ENCODE measurements around the gene CD4.

The CD4 gene

DNA sequence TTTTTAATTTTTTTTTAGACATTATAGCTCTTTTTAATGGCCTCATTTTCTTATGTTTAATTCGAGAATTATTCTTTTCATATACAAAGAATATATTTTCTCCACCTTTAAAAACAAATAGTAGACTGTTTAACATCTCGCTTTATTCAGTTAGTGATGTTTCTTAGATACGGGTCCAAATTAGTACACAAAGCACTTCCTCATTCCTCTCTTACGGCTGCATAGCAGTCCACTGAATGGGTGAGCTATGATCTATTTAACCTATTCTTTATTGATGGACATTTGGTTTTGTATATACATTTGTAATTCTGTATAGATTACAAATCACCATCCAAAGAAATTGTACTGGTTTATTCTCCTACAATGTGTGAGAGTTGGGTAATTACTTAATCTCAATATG is 24.0 kb downstream of the CD4 start:
- no peak for DNase-seq (ENCODE audit: low read depth in 2 of 2)

DNA sequence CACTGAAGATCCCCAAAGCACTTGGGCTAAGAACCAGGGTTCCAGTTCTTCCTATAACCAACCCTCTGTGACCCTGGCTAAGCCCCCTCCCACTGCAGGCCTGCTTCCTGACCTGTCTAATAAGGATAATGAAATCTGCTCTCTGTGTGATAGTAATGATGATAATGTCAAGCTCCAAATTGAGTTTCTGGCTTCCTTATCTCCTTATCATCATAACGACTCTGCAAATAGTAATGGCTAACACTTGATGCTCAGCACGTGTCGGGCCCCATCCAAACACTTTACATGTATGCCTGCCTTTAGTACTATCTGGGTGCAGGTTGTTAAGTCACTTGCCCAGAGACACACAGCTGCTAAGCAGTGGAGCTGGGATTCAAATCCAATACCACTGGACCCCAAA is 27.3 kb downstream of the CD4 start:
- DNase-seq (ENCODE audit: low read depth in 2 of 2) = no peak

DNA sequence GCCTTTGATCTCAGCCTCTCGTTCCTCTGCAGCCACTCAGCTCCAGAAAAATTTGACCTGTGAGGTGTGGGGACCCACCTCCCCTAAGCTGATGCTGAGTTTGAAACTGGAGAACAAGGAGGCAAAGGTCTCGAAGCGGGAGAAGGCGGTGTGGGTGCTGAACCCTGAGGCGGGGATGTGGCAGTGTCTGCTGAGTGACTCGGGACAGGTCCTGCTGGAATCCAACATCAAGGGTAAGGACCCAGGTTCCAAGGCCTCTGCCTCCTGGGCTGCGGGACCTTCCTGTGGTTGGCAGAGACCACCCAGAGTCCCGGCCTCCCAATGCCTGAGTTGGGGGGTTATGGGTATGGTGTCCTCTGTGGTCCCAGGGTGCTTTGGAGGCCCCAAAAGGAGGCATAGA is 27.8 kb downstream of the CD4 start:
- DNase-seq (ENCODE audit: low read depth in 2 of 2) = no peak

DNA sequence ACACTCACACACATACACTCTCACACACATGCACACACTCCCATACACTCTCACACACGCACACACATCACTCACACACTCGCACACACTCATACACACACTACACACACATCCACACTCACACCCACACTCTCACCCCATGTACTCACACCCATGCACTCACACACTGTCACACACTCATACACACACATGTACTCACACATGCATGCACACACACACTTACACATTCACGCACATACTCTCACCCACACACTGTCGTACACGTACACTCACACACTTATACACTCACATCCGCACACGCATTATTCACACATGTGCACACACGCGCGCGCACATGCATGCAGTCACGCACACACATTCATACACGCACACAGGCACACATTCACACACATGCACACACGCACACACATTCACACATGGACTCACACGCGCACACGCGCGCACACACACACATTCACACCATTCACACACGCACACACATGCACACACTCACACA is 28.4 kb downstream of the CD4 start:
- no peak for DNase-seq (ENCODE audit: low read depth in 2 of 2)

DNA sequence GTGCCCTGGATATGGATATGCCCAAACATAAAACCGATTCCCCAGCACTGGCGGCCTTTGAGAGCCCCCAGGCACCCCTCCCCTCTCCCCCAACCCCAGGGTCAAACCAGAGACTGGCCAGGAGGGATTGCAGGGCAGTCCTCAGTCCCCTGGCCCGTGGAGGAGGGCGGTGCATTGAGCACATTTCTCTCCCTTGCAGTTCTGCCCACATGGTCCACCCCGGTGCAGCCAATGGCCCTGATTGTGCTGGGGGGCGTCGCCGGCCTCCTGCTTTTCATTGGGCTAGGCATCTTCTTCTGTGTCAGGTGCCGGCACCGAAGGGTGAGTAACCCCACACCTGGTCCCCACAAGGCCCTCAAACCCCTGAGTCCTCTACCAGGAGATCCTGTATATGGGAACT is 28.9 kb downstream of the CD4 start:
- DNase-seq (ENCODE audit: low read depth in 2 of 2) = no peak

DNA sequence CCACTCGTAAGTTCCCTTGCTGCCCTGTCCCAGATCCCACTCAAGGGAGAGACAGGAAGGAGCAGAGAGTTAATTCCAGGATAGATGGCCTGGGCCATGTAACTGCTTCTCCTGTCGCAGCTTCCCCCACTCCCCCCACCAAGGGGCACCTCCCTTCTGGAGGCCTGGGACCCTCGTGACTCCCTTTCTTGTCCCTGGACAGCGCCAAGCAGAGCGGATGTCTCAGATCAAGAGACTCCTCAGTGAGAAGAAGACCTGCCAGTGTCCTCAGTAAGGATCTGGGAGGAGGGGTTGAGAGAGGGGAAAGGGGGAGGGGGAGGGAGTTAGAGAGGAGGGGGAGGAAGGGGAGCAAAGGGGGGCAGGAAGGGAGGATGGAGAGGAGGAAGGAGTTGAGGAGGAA is 29.3 kb downstream of the CD4 start:
- no peak for DNase-seq (ENCODE audit: low read depth in 2 of 2)

DNA sequence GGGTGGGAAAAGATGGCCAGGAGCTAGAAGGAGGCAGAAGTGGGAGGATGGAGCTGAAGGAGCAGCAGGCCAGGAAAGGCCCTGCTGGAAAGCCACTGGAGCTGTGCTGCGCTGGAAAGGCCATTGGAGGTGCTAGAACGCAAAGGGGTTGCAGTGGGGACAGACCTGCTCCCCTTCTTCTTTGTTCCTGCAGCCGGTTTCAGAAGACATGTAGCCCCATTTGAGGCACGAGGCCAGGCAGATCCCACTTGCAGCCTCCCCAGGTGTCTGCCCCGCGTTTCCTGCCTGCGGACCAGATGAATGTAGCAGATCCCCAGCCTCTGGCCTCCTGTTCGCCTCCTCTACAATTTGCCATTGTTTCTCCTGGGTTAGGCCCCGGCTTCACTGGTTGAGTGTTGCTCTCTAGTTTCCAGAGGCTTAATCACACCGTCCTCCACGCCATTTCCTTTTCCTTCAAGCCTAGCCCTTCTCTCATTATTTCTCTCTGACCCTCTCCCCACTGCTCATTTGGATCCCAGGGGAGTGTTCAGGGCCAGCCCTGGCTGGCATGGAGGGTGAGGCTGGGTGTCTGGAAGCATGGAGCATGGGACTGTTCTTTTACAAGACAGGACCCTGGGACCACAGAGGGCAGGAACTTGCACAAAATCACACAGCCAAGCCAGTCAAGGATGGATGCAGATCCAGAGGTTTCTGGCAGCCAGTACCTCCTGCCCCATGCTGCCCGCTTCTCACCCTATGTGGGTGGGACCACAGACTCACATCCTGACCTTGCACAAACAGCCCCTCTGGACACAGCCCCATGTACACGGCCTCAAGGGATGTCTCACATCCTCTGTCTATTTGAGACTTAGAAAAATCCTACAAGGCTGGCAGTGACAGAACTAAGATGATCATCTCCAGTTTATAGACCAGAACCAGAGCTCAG is 30.0 kb downstream of the CD4 start:
- DNase-seq (ENCODE audit: low read depth in 2 of 2) = no peak

DNA sequence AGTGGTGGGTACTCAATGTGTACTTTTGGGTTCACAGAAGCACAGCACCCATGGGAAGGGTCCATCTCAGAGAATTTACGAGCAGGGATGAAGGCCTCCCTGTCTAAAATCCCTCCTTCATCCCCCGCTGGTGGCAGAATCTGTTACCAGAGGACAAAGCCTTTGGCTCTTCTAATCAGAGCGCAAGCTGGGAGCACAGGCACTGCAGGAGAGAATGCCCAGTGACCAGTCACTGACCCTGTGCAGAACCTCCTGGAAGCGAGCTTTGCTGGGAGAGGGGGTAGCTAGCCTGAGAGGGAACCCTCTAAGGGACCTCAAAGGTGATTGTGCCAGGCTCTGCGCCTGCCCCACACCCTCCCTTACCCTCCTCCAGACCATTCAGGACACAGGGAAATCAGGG is 30.8 kb downstream of the CD4 start:
- DNase-seq (ENCODE audit: low read depth in 2 of 2) = no peak

DNA sequence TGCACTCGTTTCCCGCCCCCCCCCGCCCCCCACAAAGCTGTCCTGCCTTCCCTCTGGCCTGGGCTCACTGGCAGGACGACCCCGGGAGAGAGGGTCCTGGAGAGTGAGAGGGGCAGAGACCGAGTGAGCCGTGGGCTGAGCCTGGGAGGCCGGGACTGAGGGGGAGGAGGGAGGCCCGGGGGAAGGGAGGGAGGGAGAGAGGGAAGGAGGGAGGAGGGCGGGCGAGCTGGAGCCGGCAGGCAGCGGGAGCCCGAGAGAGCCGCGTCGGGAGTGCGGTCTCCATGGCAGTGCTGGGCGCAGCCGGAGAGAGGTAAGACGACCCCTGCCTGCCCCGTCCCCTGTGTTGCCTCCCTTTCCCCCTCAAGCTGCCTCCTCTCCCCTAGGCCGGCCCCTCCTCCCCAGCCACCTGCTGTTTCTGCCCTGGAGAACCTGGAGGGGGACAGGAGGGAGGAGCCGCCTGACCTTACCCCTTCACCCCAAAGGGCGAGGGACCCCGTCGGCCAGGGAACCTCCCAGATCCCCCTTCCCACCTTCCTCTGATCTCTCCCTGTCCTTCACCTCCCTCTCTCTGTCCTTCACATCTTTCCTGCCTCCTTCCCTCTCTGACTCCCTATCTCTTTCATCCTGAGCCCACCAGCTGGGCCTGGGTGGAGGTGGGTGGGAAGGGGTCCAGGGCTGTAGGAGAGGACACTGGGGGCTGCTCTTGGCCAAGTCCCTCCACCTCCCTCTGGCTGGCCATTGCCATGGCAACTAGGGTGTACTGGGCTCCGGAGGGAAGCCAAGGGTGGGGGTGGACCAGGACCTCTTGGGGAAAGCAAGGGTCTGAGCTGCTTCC is 32.5 kb downstream of the CD4 start, which contains the start of gene GPR162:
GPR162 (plus strand) TSS at position 231 of the 835 bp plus-strand sequence. CDS start 2,078 bp downstream, outside the sequence.
- no peak for DNase-seq (ENCODE audit: low read depth in 2 of 2)

DNA sequence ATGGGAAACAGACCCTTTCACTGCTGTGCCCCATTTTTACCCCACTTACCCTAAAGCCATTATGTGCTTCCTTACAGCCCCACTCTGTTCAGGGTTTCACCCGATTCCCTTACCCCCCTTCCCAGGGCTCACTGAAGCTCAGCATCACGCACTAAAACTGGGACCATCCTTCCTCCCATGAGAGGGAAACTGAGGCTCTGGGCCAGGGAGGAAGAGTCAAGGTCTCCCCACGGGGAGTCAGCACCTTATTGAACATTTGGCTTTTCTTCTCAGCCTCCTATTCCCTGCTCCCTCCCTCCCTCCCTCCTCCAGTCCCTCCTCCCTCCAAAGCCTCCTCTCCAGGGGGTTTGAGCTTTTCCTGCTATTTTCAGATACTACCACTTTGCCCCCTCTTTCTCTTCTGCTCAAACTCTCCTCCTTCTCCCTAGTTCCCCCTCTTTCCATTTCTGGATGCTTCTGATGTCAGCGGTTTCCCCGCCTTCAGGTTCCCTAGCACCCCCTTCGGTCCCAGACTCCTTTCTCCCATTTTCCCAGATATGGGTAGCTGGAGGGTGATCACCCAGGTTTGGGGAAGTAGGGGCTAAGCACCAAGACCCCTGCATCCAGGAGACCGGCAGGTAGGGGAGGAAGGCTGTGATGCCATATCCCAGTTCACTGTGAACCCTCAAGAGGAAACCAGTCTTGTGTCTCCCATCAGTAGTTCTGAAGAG is 33.3 kb downstream of the CD4 start:
- DNase-seq (ENCODE audit: low read depth in 2 of 2) = no peak

DNA sequence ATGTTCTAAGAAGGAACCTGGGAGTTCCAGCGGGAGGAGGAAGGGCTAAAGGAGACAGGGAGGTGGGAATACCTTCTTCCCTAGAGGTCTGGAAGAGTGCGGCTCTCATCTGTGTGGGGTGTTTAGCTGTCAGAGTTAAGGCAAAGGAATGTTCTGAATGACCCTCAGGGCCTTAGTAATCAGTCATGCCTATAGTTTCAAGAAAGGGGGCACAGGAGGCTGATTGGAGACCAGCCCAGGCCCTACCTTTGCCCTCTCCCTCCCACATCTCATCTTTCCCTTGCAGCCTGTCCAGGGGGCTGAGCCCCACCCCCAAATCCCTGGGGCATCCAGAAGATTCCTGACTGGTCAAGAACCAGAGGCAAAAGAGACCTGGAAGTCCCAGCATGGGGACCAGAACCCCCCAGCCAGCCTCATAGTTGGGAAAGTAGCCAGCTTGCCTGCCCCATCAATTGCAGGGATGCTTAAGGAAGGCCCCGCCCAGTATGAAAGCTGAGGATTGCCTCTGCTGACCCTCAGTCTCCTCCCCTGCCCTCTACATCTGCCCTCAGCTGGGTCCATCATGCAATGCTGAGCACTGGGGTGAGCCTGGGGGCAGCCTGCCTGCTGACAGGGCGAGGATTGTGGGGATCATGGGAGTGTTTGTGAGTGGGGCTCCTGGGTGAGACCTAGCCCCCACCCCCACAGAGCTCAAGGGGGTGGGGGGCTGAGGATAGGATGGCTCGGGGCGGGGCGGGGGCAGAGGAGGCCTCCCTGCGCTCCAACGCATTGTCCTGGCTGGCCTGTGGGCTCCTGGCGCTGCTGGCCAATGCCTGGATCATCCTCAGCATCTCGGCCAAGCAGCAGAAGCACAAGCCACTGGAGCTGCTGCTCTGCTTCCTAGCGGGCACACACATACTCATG is 34.1 kb downstream of the CD4 start:
- no peak for DNase-seq (ENCODE audit: low read depth in 2 of 2)

DNA sequence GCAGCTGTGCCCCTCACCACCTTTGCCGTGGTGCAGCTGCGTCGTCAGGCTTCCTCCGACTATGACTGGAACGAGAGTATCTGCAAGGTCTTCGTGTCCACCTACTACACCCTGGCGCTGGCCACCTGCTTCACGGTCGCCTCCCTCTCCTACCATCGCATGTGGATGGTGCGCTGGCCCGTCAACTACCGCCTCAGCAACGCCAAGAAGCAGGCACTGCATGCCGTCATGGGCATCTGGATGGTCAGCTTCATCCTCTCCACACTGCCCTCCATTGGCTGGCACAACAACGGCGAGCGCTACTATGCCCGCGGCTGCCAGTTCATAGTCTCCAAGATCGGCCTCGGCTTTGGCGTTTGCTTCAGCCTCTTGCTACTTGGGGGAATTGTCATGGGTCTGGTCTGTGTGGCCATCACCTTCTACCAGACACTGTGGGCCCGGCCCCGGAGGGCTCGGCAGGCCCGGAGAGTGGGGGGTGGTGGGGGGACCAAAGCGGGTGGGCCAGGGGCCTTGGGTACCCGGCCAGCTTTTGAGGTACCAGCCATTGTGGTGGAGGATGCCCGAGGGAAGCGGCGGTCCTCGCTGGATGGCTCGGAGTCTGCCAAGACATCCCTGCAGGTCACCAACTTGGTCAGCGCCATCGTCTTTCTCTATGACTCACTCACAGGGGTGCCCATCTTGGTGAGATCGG is 34.9 kb downstream of the CD4 start:
- DNase-seq (ENCODE audit: low read depth in 2 of 2) = no peak

DNA sequence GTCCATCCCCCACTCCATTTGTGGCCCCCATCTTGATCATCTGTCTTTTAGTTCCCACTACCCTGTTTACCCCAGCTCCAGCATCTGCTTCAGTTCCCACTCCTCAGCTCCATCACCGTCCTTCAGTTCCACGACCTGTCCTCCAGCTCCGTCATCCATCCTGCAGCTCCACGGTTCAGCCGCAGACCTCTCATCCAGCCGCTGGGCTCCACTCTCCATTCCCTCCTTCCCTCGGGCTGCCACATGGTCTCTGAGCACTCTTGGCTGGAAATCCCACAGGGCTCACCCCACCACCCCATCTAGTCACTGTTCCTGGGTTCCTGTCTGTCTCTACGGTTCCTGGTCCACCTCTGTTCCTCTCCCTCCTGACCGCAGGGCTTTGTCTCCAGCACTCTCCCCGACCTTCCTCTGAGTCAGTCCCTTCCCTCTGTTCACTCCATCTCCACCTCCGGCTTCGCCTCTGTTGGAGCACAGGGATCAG is 35.6 kb downstream of the CD4 start:
- no peak for DNase-seq (ENCODE audit: low read depth in 2 of 2)

DNA sequence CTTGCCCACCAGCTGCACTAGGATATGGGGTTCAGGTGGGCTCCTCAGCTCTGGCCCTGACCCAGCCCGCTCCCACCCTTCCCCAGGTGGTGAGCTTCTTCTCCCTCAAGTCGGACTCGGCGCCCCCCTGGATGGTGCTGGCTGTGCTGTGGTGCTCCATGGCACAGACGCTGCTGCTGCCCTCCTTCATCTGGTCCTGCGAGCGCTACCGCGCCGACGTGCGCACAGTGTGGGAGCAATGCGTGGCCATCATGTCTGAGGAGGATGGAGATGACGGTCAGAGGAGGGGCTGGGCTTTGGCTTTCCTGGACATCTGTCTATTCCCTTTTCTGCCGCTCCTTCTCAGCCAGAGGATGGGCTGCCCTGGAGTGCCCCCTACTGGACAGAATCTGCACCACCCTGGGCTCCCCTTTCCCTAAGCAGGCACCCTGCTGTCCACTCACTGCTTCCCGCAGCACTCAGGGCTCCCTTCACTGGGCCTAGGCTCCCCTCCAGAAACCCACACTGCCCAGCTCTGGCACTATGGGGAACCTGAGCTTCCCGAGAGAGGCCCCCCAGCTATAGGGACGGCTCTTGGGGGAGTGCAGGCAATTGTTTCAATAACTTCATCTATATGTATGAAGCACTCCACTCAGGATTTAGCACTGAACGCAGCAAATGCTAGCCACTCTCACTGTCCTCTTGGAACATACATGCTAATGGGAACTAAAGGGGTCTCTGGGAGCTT is 36.2 kb downstream of the CD4 start:
- peak; percentile 50 to 68 for DNase-seq (ENCODE audit: low read depth in 2 of 2)

DNA sequence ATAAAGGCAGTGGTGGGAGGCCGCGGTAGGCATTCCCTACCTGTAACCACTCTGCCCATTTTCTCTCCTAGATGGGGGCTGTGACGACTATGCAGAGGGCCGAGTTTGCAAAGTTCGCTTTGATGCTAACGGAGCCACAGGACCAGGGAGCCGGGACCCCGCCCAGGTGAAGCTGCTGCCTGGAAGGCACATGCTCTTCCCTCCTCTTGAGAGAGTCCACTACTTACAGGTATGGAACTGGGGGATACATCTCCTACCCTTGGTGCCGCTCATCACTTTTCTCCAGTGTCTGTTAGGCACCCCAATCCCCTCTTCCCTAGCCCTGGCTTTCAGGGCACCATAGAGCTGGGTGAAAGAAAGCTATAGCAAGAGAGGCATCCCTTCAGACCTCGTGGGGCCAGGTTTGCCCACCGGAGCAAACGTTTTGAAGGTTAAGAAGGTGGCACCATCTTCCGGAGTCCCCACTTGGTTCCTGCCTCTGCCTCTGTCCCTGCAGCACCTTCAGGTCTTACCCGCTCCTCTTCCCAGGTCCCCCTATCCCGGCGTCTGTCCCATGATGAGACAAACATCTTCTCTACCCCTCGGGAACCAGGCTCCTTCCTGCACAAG is 36.9 kb downstream of the CD4 start:
- DNase-seq (ENCODE audit: low read depth in 2 of 2) = no peak

DNA sequence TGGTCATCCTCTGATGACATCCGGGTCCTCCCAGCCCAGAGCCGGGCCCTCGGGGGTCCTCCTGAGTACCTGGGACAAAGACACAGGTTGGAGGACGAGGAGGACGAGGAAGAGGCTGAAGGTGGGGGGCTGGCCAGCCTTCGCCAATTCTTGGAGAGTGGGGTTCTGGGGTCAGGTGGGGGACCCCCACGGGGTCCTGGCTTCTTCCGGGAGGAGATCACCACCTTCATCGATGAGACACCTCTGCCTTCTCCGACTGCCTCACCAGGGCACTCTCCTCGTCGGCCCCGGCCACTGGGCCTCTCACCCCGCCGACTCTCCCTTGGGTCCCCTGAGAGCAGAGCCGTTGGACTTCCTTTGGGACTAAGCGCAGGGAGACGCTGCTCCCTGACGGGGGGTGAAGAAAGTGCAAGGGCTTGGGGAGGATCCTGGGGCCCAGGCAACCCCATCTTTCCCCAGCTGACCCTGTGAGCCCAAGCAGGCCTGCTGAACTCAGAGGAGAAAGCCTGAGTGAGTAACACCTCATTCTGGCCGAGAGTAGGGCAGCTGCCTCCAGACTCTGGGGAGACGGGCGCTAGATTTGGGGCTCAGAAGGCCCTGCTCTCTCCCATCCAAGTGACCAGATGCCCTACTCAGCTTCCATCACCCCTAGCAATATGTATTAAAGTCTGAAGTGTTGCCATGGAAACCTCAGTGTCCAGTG is 37.6 kb downstream of the CD4 start:
- DNase-seq (ENCODE audit: low read depth in 2 of 2) = no peak

DNA sequence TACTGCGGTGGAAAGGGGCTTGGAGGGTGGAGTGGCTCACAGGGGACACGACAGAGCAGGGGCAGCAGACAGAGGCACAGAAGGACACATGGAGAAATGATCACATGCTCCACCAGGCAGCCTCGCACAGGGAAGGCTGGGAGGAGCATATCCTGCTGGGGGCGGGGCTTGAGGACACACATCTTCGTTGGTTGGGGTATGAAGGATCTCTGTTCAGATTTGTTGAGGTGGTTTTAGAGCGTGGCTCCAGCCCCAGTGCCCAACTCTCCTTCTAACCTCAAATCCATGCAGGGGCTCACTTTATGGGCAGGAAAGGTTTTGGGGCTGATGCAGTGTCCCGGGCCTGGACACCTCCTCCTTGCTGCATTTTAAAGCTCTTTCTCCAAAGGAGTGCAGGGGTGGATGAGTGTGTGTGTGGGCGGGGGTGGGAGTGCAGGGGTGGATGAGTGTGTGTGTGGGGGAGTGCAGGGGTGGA is 38.1 kb downstream of the CD4 start:
- DNase-seq (ENCODE audit: low read depth in 2 of 2) = no peak
